Measurements from ENCODE around the gene ATG7. TPM values are rescaled to one million over a fixed set of nuclear protein-coding genes. Genes with fewer than 3 reads are reported as not detected.
"Not testable (repeated sequence)": the region's sequence is repeated elsewhere in the genome, so short reads cannot be mapped to it uniquely, and the experiment has no call there.

ATG7 gene
- total RNA-seq, 6 experiments from 2014 or later = 44.5 to 53.0 (median 49.3) TPM

DNA sequence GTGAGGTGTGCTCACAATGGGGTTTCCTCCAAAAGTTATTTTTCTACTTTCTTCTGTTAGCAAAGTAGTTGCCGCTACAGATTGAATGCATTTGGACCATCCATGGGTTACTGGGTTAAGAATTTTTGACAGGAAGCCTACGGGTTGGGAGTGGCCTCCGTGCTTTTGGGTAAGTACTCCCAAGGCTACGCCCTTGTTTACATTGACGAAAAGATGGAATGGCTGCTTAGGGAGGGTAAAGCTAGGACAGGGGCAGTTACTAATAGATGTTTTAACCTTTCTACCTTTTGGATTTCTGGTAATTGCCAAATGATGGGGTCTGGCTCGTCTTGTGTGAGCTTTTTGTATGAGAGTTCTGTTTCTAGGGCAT is 20.4 kb upstream of the ATG7 start:
- Mint-ChIP-seq H3K36me3 (ENCODE audit: low read depth) (peaks cover 22% of the 10 kb centered on the region), H3K9me3 (no peaks in the 10 kb centered on the region), H3K27me3 (ENCODE audit: insufficient read depth) (no peaks in the 10 kb centered on the region; the same call in 1 of the 2 replicates), H3K27ac (no peak overlapping the region), H3K4me1 (ENCODE audit: low read depth) (peaks cover 26% of the 10 kb centered on the region), H3K4me3 (no peak overlapping the region)
- no peak for DNase-seq
- TF ChIP-seq, protein P1, sequence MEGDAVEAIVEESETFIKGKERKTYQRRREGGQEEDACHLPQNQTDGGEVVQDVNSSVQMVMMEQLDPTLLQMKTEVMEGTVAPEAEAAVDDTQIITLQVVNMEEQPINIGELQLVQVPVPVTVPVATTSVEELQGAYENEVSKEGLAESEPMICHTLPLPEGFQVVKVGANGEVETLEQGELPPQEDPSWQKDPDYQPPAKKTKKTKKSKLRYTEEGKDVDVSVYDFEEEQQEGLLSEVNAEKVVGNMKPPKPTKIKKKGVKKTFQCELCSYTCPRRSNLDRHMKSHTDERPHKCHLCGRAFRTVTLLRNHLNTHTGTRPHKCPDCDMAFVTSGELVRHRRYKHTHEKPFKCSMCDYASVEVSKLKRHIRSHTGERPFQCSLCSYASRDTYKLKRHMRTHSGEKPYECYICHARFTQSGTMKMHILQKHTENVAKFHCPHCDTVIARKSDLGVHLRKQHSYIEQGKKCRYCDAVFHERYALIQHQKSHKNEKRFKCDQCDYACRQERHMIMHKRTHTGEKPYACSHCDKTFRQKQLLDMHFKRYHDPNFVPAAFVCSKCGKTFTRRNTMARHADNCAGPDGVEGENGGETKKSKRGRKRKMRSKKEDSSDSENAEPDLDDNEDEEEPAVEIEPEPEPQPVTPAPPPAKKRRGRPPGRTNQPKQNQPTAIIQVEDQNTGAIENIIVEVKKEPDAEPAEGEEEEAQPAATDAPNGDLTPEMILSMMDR (IDR thresholded peaks at IDR 0.05) = no peak

DNA sequence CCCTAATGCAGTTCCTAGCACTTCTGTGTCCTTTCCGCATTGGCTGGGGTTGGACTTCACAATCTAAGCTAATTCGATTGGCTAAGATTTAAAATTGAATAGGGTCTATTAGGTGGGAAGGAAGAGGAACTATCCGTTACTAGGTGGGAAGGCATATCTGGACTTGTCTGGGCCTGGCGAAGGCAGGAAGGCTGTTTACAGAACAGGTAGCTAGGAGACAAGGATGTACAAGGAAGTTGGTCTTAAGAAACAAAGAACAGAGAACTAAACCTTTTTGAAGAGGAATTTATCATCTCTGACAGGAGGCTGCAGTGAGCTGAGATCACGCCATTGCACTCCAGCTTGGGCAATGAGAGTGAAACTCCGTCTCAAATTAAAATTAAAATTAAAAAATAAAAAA is 17.3 kb upstream of the ATG7 start:
- no peaks in the 10 kb centered on the region; the same call in 1 of the 2 replicates for H3K27me3 Mint-ChIP-seq (ENCODE audit: insufficient read depth)
- H3K4me1 Mint-ChIP-seq (ENCODE audit: low read depth) = peaks cover 17% of the 10 kb centered on the region
- no peaks in the 10 kb centered on the region for H3K9me3 Mint-ChIP-seq
- DNase-seq = no peak
- no peak overlapping the region for H3K4me3 Mint-ChIP-seq
- TF ChIP-seq, protein P1 (IDR thresholded peaks at IDR 0.05) = no peak
- H3K27ac Mint-ChIP-seq = no peak overlapping the region
- peaks cover 35% of the 10 kb centered on the region for H3K36me3 Mint-ChIP-seq (ENCODE audit: low read depth)

DNA sequence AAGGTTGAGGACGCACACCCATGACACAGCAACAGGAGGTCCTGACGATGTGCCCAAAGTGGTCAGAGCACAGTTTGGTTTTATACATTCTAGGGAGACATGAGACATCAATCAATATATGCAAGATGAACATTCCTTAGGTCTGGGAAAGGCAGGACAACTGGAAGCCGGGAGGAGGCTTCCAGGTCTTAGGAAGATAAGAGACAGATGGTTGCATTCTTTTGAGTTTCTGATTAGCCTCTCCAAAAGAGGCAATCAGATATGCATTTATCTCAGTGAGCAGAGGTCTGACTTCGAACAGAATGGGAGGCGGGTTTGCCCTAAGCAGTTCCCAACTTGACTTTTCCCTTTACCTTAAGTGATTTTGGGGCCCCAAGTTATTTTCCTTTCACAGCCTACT is 16.7 kb upstream of the ATG7 start:
- H3K27me3 Mint-ChIP-seq (ENCODE audit: insufficient read depth); DNase-seq; H3K4me3 Mint-ChIP-seq; H3K27ac Mint-ChIP-seq; H3K9me3 Mint-ChIP-seq: not testable (repeated sequence)
- Mint-ChIP-seq H3K36me3 (ENCODE audit: low read depth) (peaks cover 42% of the 10 kb centered on the region), H3K4me1 (ENCODE audit: low read depth) (peaks cover 15% of the 10 kb centered on the region)

DNA sequence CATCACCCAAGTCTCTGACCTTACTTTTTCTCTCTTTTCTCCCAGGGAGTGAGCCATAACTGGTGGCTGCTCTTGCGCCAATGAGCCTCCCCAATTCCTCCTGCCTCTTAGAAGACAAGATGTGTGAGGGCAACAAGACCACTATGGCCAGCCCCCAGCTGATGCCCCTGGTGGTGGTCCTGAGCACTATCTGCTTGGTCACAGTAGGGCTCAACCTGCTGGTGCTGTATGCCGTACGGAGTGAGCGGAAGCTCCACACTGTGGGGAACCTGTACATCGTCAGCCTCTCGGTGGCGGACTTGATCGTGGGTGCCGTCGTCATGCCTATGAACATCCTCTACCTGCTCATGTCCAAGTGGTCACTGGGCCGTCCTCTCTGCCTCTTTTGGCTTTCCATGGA is 13.2 kb upstream of the ATG7 start:
- H3K9me3 Mint-ChIP-seq = no peaks in the 10 kb centered on the region
- no peaks in the 10 kb centered on the region; the same call in none of the 2 replicates for H3K27me3 Mint-ChIP-seq (ENCODE audit: insufficient read depth)
- TF ChIP-seq, protein P1 (IDR thresholded peaks at IDR 0.05) = no peak; the same call in 1 of the 2 replicates
- peaks cover 32% of the 10 kb centered on the region for H3K36me3 Mint-ChIP-seq (ENCODE audit: low read depth)
- no peak overlapping the region for H3K27ac Mint-ChIP-seq
- no peak for DNase-seq
- H3K4me1 Mint-ChIP-seq (ENCODE audit: low read depth) = no peaks in the 10 kb centered on the region
- no peak overlapping the region for H3K4me3 Mint-ChIP-seq

DNA sequence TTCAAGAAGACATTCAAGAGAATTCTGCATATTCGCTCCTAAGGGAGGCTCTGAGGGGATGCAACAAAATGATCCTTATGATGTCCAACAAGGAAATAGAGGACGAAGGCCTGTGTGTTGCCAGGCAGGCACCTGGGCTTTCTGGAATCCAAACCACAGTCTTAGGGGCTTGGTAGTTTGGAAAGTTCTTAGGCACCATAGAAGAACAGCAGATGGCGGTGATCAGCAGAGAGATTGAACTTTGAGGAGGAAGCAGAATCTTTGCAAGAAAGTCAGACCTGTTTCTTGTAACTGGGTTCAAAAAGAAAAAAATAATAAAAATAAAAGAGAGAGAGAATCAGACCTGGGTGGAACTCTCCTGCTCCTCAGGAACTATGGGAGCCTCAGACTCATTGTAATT is 11.7 kb upstream of the ATG7 start:
- no peaks in the 10 kb centered on the region for H3K4me1 Mint-ChIP-seq (ENCODE audit: low read depth)
- TF ChIP-seq, protein P1 (IDR thresholded peaks at IDR 0.05) = no peak
- H3K27me3 Mint-ChIP-seq (ENCODE audit: insufficient read depth) = no peaks in the 10 kb centered on the region; the same call in 1 of the 2 replicates
- peaks cover 22% of the 10 kb centered on the region for H3K36me3 Mint-ChIP-seq (ENCODE audit: low read depth)
- no peak overlapping the region for H3K27ac Mint-ChIP-seq
- no peak for DNase-seq
- H3K4me3 Mint-ChIP-seq = no peak overlapping the region
- no peaks in the 10 kb centered on the region for H3K9me3 Mint-ChIP-seq

DNA sequence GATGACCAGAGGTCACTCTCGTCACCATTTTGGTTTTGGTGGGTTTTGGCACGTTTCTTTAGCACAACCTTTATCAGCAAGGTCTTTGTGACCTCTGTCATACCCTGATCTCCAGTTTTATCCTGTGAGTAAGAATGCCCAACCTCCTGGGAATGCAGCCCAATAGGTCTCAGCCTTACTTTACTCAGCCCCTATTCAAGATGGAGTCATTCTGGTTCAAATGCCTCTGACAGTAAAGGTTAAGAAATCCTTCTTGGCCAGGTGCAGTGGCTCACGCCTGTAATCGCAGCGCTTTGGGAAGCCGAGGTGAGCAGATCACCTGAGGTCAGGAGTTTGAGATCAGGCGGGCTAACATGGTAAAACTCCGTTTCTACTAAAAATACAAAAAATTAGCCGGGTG is 3.2 kb upstream of the ATG7 start:
- no peak overlapping the region for H3K4me3 Mint-ChIP-seq
- peaks cover 19% of the 10 kb centered on the region for H3K4me1 Mint-ChIP-seq (ENCODE audit: low read depth)
- TF ChIP-seq, protein P1 (IDR thresholded peaks at IDR 0.05) = no peak
- no peak overlapping the region for H3K27ac Mint-ChIP-seq
- peaks cover 2% of the 10 kb centered on the region for H3K36me3 Mint-ChIP-seq (ENCODE audit: low read depth)
- no peaks in the 10 kb centered on the region for H3K27me3 Mint-ChIP-seq (ENCODE audit: insufficient read depth)
- no peak for DNase-seq
- H3K9me3 Mint-ChIP-seq = no peaks in the 10 kb centered on the region
